PC-9 (cell line): ENCODE results near the gene FAM124B.
"Not testable (repeated sequence)": the region's sequence is repeated elsewhere in the genome, so short reads cannot be mapped to it uniquely, and the experiment has no call there.

ENCODE experiments used
- CTCF ChIP-seq: fragments of 200-600 bp; sonication (generic); conservative IDR thresholded peaks from 2 replicates; pipeline ENCODE4 v1.6.1; 2017; ENCODE audit warnings: mixed run types, antibody characterized with exemption, mild to moderate bottlenecking, moderate library complexity
- EZH2 ChIP-seq: fragments of 200-600 bp; sonication (generic); IDR thresholded peaks from 2 replicates; pipeline ENCODE4 v1.8.0; 2017; ENCODE audit warnings: antibody characterized with exemption, low read depth

GRCh38 chr2:224397100-224397499 lies 4.8 kb downstream of the FAM124B start:
- TF ChIP-seq CTCF, EZH2: not testable (repeated sequence)
